Thoracic aorta (tissue), 2 donors: ENCODE results near the gene ZFAND2A. TPM values are rescaled to one million over a fixed set of nuclear protein-coding genes. Genes with fewer than 3 reads are reported as not detected.

Source experiments
- ATAC-seq: fragments of 150-250 bp; one replicate; pipeline ENCODE4 v1.8.0; 2017; ENCODE audit warnings: low read depth; ENCODE audit not compliant: insufficient number of reproducible peaks, low FRiP score
- DNase-seq: peaks from one replicate; pipeline ENCODE4 v3.0.0-alpha.2; 2020; ENCODE audit warnings: low spot score
- H3K27ac ChIP-seq, 2 donors: fragments of 200-600 bp; sonication (generic); 1 replicate in 1 of 2; 2 replicates in 1 of 2; pipeline ENCODE4 v1.5.1; 2016; ENCODE audit warnings: mild to moderate bottlenecking in 2 of 2, moderate library complexity in 2 of 2
- H3K27me3 ChIP-seq: fragments of 200-600 bp; sonication (generic); replicated peaks from 2 replicates; pipeline ENCODE4 v1.6.0; 2016; ENCODE audit warnings: mild to moderate bottlenecking; ENCODE audit not compliant: insufficient read depth
- H3K36me3 ChIP-seq: fragments of 200-600 bp; sonication (generic); one replicate; pipeline ENCODE4 v1.5.1; 2016
- H3K4me1 ChIP-seq, 2 donors: fragments of 200-600 bp; sonication (generic); 1 replicate in 1 of 2; 2 replicates in 1 of 2; pipeline versions ENCODE4 v1.5.1 to v1.6.0; 2016; ENCODE audit warnings: low read depth in 2 of 2, mild to moderate bottlenecking in 1 of 2; ENCODE audit not compliant: control insufficient read depth in 1 of 2
- H3K4me3 ChIP-seq: fragments of 200-600 bp; sonication (generic); 2 replicates; pipeline ENCODE4 v1.5.1; 2016; ENCODE audit warnings: mild to moderate bottlenecking
- H3K9me3 ChIP-seq: fragments of 200-600 bp; sonication (generic); 2 replicates; pipeline ENCODE4 v1.5.1; 2016
- CTCF ChIP-seq: fragments of 200-600 bp; sonication (generic); IDR thresholded peaks from one replicate; pipeline ENCODE4 v1.5.1; 2019; ENCODE audit warnings: antibody characterized with exemption
- total RNA-seq, 2 donors: library from RNA; depleted of rRNA; stranded (reverse); fragments of >200 nt; gene quantifications; one replicate each; pipeline versions ENCODE4 v1.1.0 to v1.2.3, GENCODE V29; 2016

ZFAND2A gene
- total RNA-seq, 2 donors from 2014 or later = 19.3 to 23.2 TPM

- DNase-seq = no peak
- ATAC-seq = no peak
These were observed 45.9 kb downstream of the ZFAND2A start for GRCh38 chr7:1114088-1114487.

GRCh38 chr7:1113548-1113885 lies 46.5 kb downstream of the ZFAND2A start:
- no peaks in the 10 kb centered on the region for H3K9me3 ChIP-seq
- H3K27me3 ChIP-seq = no peaks in the 10 kb centered on the region
- DNase-seq (no peak), ATAC-seq (no peak)
- H3K27ac ChIP-seq = no peak overlapping the region
- no peak for TF ChIP-seq CTCF
- H3K4me3 ChIP-seq = no peak overlapping the region
- H3K4me1 ChIP-seq = no peaks in the 10 kb centered on the region
- no peaks in the 10 kb centered on the region for H3K36me3 ChIP-seq

More at GRCh38 chr7:1114088-1114487, 45.9 kb downstream of the ZFAND2A start:
- no peak overlapping the region for H3K4me3 ChIP-seq
- H3K27ac ChIP-seq = no peak overlapping the region
- H3K27me3 ChIP-seq = no peaks in the 10 kb centered on the region
- H3K36me3 ChIP-seq = no peaks in the 10 kb centered on the region
- no peaks in the 10 kb centered on the region for H3K9me3 ChIP-seq
- TF ChIP-seq CTCF = no peak
- no peaks in the 10 kb centered on the region for H3K4me1 ChIP-seq

GRCh38 chr7:1112625-1113547 lies 47.1 kb downstream of the ZFAND2A start:
- H3K36me3 ChIP-seq = no peaks in the 10 kb centered on the region
- no peaks in the 10 kb centered on the region for H3K9me3 ChIP-seq
- no peaks in the 10 kb centered on the region for H3K4me1 ChIP-seq
- DNase-seq (no peak), ATAC-seq (no peak)
- H3K4me3 ChIP-seq = no peak overlapping the region
- no peak overlapping the region for H3K27ac ChIP-seq
- no peak for TF ChIP-seq CTCF
- no peaks in the 10 kb centered on the region for H3K27me3 ChIP-seq

- DNase-seq = no peak
- H3K9me3 ChIP-seq = no peaks in the 10 kb centered on the region
- ATAC-seq = no peak
- no peaks in the 10 kb centered on the region for H3K36me3 ChIP-seq
- no peaks in the 10 kb centered on the region for H3K27me3 ChIP-seq
- no peak overlapping the region for H3K4me3 ChIP-seq
- no peaks in the 10 kb centered on the region for H3K4me1 ChIP-seq
- H3K27ac ChIP-seq = no peak overlapping the region
- TF ChIP-seq CTCF = no peak
These were observed 47.9 kb downstream of the ZFAND2A start for GRCh38 chr7:1112109-1112508.

- TF ChIP-seq CTCF = no peak
- Histone ChIP-seq H3K27ac (no peak overlapping the region), H3K4me3 (no peak overlapping the region), H3K9me3 (no peaks in the 10 kb centered on the region), H3K4me1 (no peaks in the 10 kb centered on the region), H3K27me3 (no peaks in the 10 kb centered on the region), H3K36me3 (no peaks in the 10 kb centered on the region)
- DNase-seq (no peak), ATAC-seq (no peak)
These were observed 48.8 kb downstream of the ZFAND2A start for GRCh38 chr7:1111156-1111555.
